ENCODE results near the gene USP7. TPM values are rescaled to one million over a fixed set of nuclear protein-coding genes. Genes with fewer than 3 reads are reported as not detected.
A peak's percentile ranks its signal among the peaks of the same experiment; 100 is the strongest.

Gene USP7
- total and polyA plus RNA-seq, 9 donors, result 41.3 to 71.1 (median 62.5) TPM

- DNase-seq, result no peak
- Histone ChIP-seq H3K27me3 (ENCODE audit: control insufficient read depth, insufficient read depth, low read length) (no peaks in the 10 kb centered on the region), H3K4me3 (ENCODE audit: low read length) (no peak overlapping the region), H3K36me3 (ENCODE audit: control insufficient read depth, insufficient read depth, low read length) (peaks cover 84% of the 10 kb centered on the region), H3K9me3 (replicated peaks; ENCODE audit: control insufficient read depth, low read depth, low read length) (no peaks in the 10 kb centered on the region), H3K4me1 (ENCODE audit: control insufficient read depth, insufficient read depth, low read length) (peaks cover 6% of the 10 kb centered on the region), H3K27ac (ENCODE audit: low read length) (no peak overlapping the region)
- WGBS (ENCODE audit: insufficient coverage), result 85% methylated on average over 3 of the region's 7 CpGs
These were observed 110.6 kb downstream of the USP7 start for GRCh38 chr16:8853150-8853549.

GRCh38 chr16:8852534-8852933 lies 111.2 kb downstream of the USP7 start:
- Histone ChIP-seq H3K27ac (ENCODE audit: low read length) (no peak overlapping the region), H3K9me3 (replicated peaks; ENCODE audit: control insufficient read depth, low read depth, low read length) (no peaks in the 10 kb centered on the region), H3K36me3 (ENCODE audit: control insufficient read depth, insufficient read depth, low read length) (peaks cover 85% of the 10 kb centered on the region), H3K4me3 (ENCODE audit: low read length) (no peak overlapping the region), H3K27me3 (ENCODE audit: control insufficient read depth, insufficient read depth, low read length) (no peaks in the 10 kb centered on the region), H3K4me1 (ENCODE audit: control insufficient read depth, insufficient read depth, low read length) (peaks cover 6% of the 10 kb centered on the region)
- 78% methylated on average over 5 of the region's 8 CpGs for WGBS (ENCODE audit: insufficient coverage)
- DNase-seq, result no peak

- Histone ChIP-seq H3K4me3 (ENCODE audit: low read length) (no peak overlapping the region), H3K9me3 (replicated peaks; ENCODE audit: control insufficient read depth, low read depth, low read length) (no peaks in the 10 kb centered on the region), H3K27ac (ENCODE audit: low read length) (no peak overlapping the region), H3K36me3 (ENCODE audit: control insufficient read depth, insufficient read depth, low read length) (peaks cover 89% of the 10 kb centered on the region), H3K27me3 (ENCODE audit: control insufficient read depth, insufficient read depth, low read length) (no peaks in the 10 kb centered on the region), H3K4me1 (ENCODE audit: control insufficient read depth, insufficient read depth, low read length) (peaks cover 10% of the 10 kb centered on the region)
- WGBS (ENCODE audit: insufficient coverage), result 88% methylated on average over 6 of the region's 8 CpGs
- no peak for DNase-seq
These were observed 111.8 kb downstream of the USP7 start for GRCh38 chr16:8851761-8852403.

GRCh38 chr16:8850279-8850885 lies 113.3 kb downstream of the USP7 start:
- Histone ChIP-seq H3K27me3 (ENCODE audit: control insufficient read depth, insufficient read depth, low read length) (no peaks in the 10 kb centered on the region), H3K4me3 (ENCODE audit: low read length) (no peak overlapping the region), H3K36me3 (ENCODE audit: control insufficient read depth, insufficient read depth, low read length) (peaks cover 80% of the 10 kb centered on the region), H3K27ac (ENCODE audit: low read length) (no peak overlapping the region), H3K4me1 (ENCODE audit: control insufficient read depth, insufficient read depth, low read length) (peaks cover 15% of the 10 kb centered on the region), H3K9me3 (replicated peaks; ENCODE audit: control insufficient read depth, low read depth, low read length) (no peaks in the 10 kb centered on the region)
- WGBS (ENCODE audit: insufficient coverage), result 13% methylated on average over 5 of the region's 11 CpGs
- peak; percentile 54 for DNase-seq

- DNase-seq, result no peak
- no peaks in the 10 kb centered on the region for H3K9me3 ChIP-seq (replicated peaks; ENCODE audit: control insufficient read depth, low read depth, low read length)
- H3K36me3 ChIP-seq (ENCODE audit: control insufficient read depth, insufficient read depth, low read length), result peaks cover 73% of the 10 kb centered on the region
- no peaks in the 10 kb centered on the region for H3K27me3 ChIP-seq (ENCODE audit: control insufficient read depth, insufficient read depth, low read length)
- peaks cover 15% of the 10 kb centered on the region for H3K4me1 ChIP-seq (ENCODE audit: control insufficient read depth, insufficient read depth, low read length)
- H3K4me3 ChIP-seq (ENCODE audit: low read length), result no peak overlapping the region
- WGBS (ENCODE audit: insufficient coverage), result 83% methylated on average over 18 of the region's 19 CpGs
- H3K27ac ChIP-seq (ENCODE audit: low read length), result no peak overlapping the region
These were observed 114.2 kb downstream of the USP7 start for GRCh38 chr16:8849411-8850011.

- Histone ChIP-seq H3K9me3 (replicated peaks; ENCODE audit: control insufficient read depth, low read depth, low read length) (no peaks in the 10 kb centered on the region), H3K36me3 (ENCODE audit: control insufficient read depth, insufficient read depth, low read length) (peaks cover 68% of the 10 kb centered on the region), H3K4me3 (ENCODE audit: low read length) (no peak overlapping the region), H3K27me3 (ENCODE audit: control insufficient read depth, insufficient read depth, low read length) (no peaks in the 10 kb centered on the region), H3K27ac (ENCODE audit: low read length) (no peak overlapping the region), H3K4me1 (ENCODE audit: control insufficient read depth, insufficient read depth, low read length) (peaks cover 15% of the 10 kb centered on the region)
- no peak for DNase-seq
- 67% methylated on average over 3 of the region's 8 CpGs for WGBS (ENCODE audit: insufficient coverage)
These were observed 114.7 kb downstream of the USP7 start for GRCh38 chr16:8848939-8849391.

- no peak for DNase-seq
- Histone ChIP-seq H3K4me3 (ENCODE audit: low read length) (no peak overlapping the region), H3K27ac (ENCODE audit: low read length) (no peak overlapping the region), H3K4me1 (ENCODE audit: control insufficient read depth, insufficient read depth, low read length) (peaks cover 15% of the 10 kb centered on the region), H3K27me3 (ENCODE audit: control insufficient read depth, insufficient read depth, low read length) (no peaks in the 10 kb centered on the region), H3K9me3 (replicated peaks; ENCODE audit: control insufficient read depth, low read depth, low read length) (no peaks in the 10 kb centered on the region), H3K36me3 (ENCODE audit: control insufficient read depth, insufficient read depth, low read length) (peaks cover 63% of the 10 kb centered on the region)
- 78% methylated on average over 24 of the region's 26 CpGs for WGBS (ENCODE audit: insufficient coverage)
These were observed 115.3 kb downstream of the USP7 start for GRCh38 chr16:8848231-8848938.

GRCh38 chr16:8847623-8848022 lies 116.1 kb downstream of the USP7 start:
- peaks cover 57% of the 10 kb centered on the region for H3K36me3 ChIP-seq (ENCODE audit: control insufficient read depth, insufficient read depth, low read length)
- no peaks in the 10 kb centered on the region for H3K9me3 ChIP-seq (replicated peaks; ENCODE audit: control insufficient read depth, low read depth, low read length)

GRCh38 chr16:8847145-8847544 lies 116.6 kb downstream of the USP7 start:
- Histone ChIP-seq H3K36me3 (ENCODE audit: control insufficient read depth, insufficient read depth, low read length) (peaks cover 52% of the 10 kb centered on the region), H3K27ac (ENCODE audit: low read length) (no peak overlapping the region), H3K9me3 (replicated peaks; ENCODE audit: control insufficient read depth, low read depth, low read length) (no peaks in the 10 kb centered on the region), H3K27me3 (ENCODE audit: control insufficient read depth, insufficient read depth, low read length) (no peaks in the 10 kb centered on the region), H3K4me3 (ENCODE audit: low read length) (no peak overlapping the region), H3K4me1 (ENCODE audit: control insufficient read depth, insufficient read depth, low read length) (peaks cover 15% of the 10 kb centered on the region)
- 71% methylated on average over 7 of the region's 13 CpGs for WGBS (ENCODE audit: insufficient coverage)
- DNase-seq, result no peak

More at GRCh38 chr16:8847623-8848022, 116.1 kb downstream of the USP7 start:
- H3K4me1 ChIP-seq (ENCODE audit: control insufficient read depth, insufficient read depth, low read length), result peaks cover 15% of the 10 kb centered on the region
- H3K27ac ChIP-seq (ENCODE audit: low read length), result no peak overlapping the region
- no peaks in the 10 kb centered on the region for H3K27me3 ChIP-seq (ENCODE audit: control insufficient read depth, insufficient read depth, low read length)
- H3K4me3 ChIP-seq (ENCODE audit: low read length), result no peak overlapping the region
- 88% methylated on average over 11 of the region's 15 CpGs for WGBS (ENCODE audit: insufficient coverage)
- DNase-seq, result no peak

GRCh38 chr16:8846401-8846932 lies 117.2 kb downstream of the USP7 start:
- peaks cover 46% of the 10 kb centered on the region for H3K36me3 ChIP-seq (ENCODE audit: control insufficient read depth, insufficient read depth, low read length)
- no peaks in the 10 kb centered on the region for H3K27me3 ChIP-seq (ENCODE audit: control insufficient read depth, insufficient read depth, low read length)
- 100% methylated on average over 2 of the region's 10 CpGs for WGBS (ENCODE audit: insufficient coverage)
- H3K4me1 ChIP-seq (ENCODE audit: control insufficient read depth, insufficient read depth, low read length), result peaks cover 15% of the 10 kb centered on the region
- H3K27ac ChIP-seq (ENCODE audit: low read length), result no peak overlapping the region
- no peaks in the 10 kb centered on the region for H3K9me3 ChIP-seq (replicated peaks; ENCODE audit: control insufficient read depth, low read depth, low read length)
- no peak overlapping the region for H3K4me3 ChIP-seq (ENCODE audit: low read length)
- DNase-seq, result no peak
